Prostate gland (tissue), 2 donors: ENCODE results near the gene ZCCHC8. TPM values are rescaled to one million over a fixed set of nuclear protein-coding genes. Genes with fewer than 3 reads are reported as not detected.

Experiments
- DNase-seq: peaks from one replicate; pipeline ENCODE4 v3.0.0-alpha.2; 2019; ENCODE audit warnings: low spot score
- H3K27ac ChIP-seq, 2 donors: fragments of 200-600 bp; sonication (generic); 2 replicates each; pipeline ENCODE4 v1.5.1; 2017 to 2019
- H3K27me3 ChIP-seq: fragments of 200-600 bp; sonication (generic); replicated peaks from 2 replicates; pipeline ENCODE4 v1.5.1; 2019; ENCODE audit not compliant: insufficient read depth
- H3K36me3 ChIP-seq, 2 donors: fragments of 200-600 bp; sonication (generic); 1 replicate in 1 of 2; 2 replicates in 1 of 2; pipeline versions ENCODE4 v1.5.1 to v1.8.1; 2017 to 2019
- H3K4me1 ChIP-seq: fragments of 200-600 bp; sonication (generic); replicated peaks from 2 replicates; pipeline ENCODE4 v1.5.1; 2019
- H3K4me3 ChIP-seq, 2 donors: fragments of 200-600 bp; sonication (generic); 2 replicates each; pipeline ENCODE4 v1.5.1; 2017 to 2019
- H3K9me3 ChIP-seq: fragments of 200-600 bp; sonication (generic); 2 replicates; pipeline ENCODE4 v1.5.1; 2017
- POLR2A ChIP-seq: fragments of 450-650 bp; IDR thresholded peaks from one replicate; pipeline ENCODE4 v1.6.1; 2016; ENCODE audit warnings: antibody characterized with exemption, mild to moderate bottlenecking
- POLR2AphosphoS5 ChIP-seq: sonication (generic); formaldehyde crosslinking; IDR thresholded peaks from one replicate; pipeline ENCODE4 v1.6.1; 2017; ENCODE audit warnings: antibody characterized with exemption
- WGBS: methylation state at CpG from one replicate; pipeline ENCODE4 v1.1.5; 2018; 5-methylcytosine and 5-hydroxymethylcytosine counted together
- intact Hi-C: fragments of 100-400 bp; cut with DNase I; formaldehyde crosslinking; loops from one replicate; pipeline ENCODE4 v1.14.2; 2022
- total RNA-seq, 2 donors: library from RNA; depleted of rRNA; stranded (reverse); fragments of >200 nt; gene quantifications; one replicate each; pipeline ENCODE4 v1.1.0, GENCODE V29; 2016
- TF ChIP-seq, protein P1 (sequence below), 4 experiments: fragments of 200-600 bp in 2 of 4; fragments of 450-650 bp in 2 of 4; sonication (generic) in 2 of 4; IDR thresholded peaks; 1 replicate in 3 of 4; 2 replicates in 1 of 4; pipeline ENCODE4 v1.5.1; 2016 to 2019; ENCODE audit warnings: antibody characterized with exemption in 4 of 4, mild to moderate bottlenecking in 2 of 4, moderate library complexity in 2 of 4

The ZCCHC8 gene
- total RNA-seq, 2 donors from 2014 or later, result 17.3 to 20.1 TPM

DNA sequence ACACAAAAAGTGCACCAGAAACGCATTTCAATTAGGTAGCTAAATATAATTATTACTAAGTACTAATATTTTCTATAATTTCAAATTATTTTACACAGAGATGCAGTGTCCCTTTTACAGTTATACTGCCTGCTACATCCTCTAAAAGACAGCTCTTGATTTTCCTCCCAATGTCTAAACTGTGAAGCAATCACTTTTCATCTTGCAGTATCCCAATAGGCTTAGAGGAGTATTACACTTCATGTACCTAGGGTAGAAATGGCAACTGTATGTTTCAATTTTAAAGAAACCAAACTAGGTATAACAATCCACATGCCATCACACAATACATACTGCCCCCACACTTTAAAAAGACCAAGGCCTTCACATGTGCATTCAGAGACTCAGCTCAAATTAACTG, 18.7 kb upstream of the ZCCHC8 start:
- H3K4me3 ChIP-seq, result no peak overlapping the region
- no peaks in the 10 kb centered on the region for H3K27me3 ChIP-seq
- H3K36me3 ChIP-seq, result peaks cover 27 to 29% of the 10 kb centered on the region in 2 donors
- intact Hi-C loops, result loop anchor here (10.0 kb wide), 1 partner anchor 255 kb away; the partner anchor contains the start of gene VPS33A
- no peak for DNase-seq
- no peak overlapping the region for H3K27ac ChIP-seq
- H3K4me1 ChIP-seq, result no peaks in the 10 kb centered on the region
- no peaks in the 10 kb centered on the region for H3K9me3 ChIP-seq
- TF ChIP-seq POLR2AphosphoS5 (no peak), POLR2A (no peak)
- TF ChIP-seq, protein P1, sequence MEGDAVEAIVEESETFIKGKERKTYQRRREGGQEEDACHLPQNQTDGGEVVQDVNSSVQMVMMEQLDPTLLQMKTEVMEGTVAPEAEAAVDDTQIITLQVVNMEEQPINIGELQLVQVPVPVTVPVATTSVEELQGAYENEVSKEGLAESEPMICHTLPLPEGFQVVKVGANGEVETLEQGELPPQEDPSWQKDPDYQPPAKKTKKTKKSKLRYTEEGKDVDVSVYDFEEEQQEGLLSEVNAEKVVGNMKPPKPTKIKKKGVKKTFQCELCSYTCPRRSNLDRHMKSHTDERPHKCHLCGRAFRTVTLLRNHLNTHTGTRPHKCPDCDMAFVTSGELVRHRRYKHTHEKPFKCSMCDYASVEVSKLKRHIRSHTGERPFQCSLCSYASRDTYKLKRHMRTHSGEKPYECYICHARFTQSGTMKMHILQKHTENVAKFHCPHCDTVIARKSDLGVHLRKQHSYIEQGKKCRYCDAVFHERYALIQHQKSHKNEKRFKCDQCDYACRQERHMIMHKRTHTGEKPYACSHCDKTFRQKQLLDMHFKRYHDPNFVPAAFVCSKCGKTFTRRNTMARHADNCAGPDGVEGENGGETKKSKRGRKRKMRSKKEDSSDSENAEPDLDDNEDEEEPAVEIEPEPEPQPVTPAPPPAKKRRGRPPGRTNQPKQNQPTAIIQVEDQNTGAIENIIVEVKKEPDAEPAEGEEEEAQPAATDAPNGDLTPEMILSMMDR (IDR thresholded peaks at IDR 0.05), result no peak
- WGBS, result 87% methylated on average over 1 of the region's 1 CpG

GRCh38 chr12:122518908-122519307, 18.2 kb upstream of the ZCCHC8 start:
- 100% methylated on average over 1 of the region's 1 CpG for WGBS
- Histone ChIP-seq H3K4me3 (no peak overlapping the region), H3K27ac (no peak overlapping the region), H3K4me1 (no peaks in the 10 kb centered on the region), H3K36me3 (peaks cover 27 to 29% of the 10 kb centered on the region in 2 donors), H3K9me3 (no peaks in the 10 kb centered on the region), H3K27me3 (no peaks in the 10 kb centered on the region)
- TF ChIP-seq POLR2A (no peak), POLR2AphosphoS5 (no peak)
- TF ChIP-seq, protein P1 (IDR thresholded peaks at IDR 0.05), result no peak
- no peak for DNase-seq
- intact Hi-C loops, result loop anchor here (10.0 kb wide), 1 partner anchor 254 kb away; the partner anchor contains the start of gene VPS33A

DNA sequence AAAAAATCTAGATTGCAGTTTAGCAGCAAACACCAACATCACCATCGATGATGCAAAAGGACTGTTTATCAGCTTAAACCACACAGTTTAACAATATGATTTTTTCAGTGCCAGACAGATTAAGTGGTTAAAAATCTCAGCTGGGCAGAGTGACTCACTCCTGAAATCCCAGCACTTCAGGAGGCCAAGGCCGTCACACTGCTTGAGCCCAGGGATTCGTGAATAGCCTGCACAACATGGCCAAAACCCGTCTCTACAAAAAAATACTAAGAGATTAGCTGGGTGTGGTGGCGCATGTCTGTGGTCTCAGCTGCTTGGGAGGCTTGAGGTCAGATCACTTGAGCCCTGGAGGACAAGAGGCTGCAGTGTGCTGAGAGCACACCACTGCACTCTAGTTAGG, 17.1 kb upstream of the ZCCHC8 start:
- WGBS, result 87% methylated on average over 5 of the region's 5 CpGs
- peaks cover 27 to 33% of the 10 kb centered on the region in 2 donors for H3K36me3 ChIP-seq
- DNase-seq, result no peak
- intact Hi-C loops, result loop anchor here (10.0 kb wide), 1 partner anchor 253 kb away; the partner anchor contains the start of gene VPS33A
- no peaks in the 10 kb centered on the region for H3K27me3 ChIP-seq
- H3K9me3 ChIP-seq, result no peaks in the 10 kb centered on the region
- no peak for TF ChIP-seq POLR2A
- TF ChIP-seq, protein P1 (IDR thresholded peaks at IDR 0.05), result no peak
- TF ChIP-seq POLR2AphosphoS5, result no peak
- no peaks in the 10 kb centered on the region for H3K4me1 ChIP-seq
- no peak overlapping the region for H3K27ac ChIP-seq
- no peak overlapping the region for H3K4me3 ChIP-seq

DNA sequence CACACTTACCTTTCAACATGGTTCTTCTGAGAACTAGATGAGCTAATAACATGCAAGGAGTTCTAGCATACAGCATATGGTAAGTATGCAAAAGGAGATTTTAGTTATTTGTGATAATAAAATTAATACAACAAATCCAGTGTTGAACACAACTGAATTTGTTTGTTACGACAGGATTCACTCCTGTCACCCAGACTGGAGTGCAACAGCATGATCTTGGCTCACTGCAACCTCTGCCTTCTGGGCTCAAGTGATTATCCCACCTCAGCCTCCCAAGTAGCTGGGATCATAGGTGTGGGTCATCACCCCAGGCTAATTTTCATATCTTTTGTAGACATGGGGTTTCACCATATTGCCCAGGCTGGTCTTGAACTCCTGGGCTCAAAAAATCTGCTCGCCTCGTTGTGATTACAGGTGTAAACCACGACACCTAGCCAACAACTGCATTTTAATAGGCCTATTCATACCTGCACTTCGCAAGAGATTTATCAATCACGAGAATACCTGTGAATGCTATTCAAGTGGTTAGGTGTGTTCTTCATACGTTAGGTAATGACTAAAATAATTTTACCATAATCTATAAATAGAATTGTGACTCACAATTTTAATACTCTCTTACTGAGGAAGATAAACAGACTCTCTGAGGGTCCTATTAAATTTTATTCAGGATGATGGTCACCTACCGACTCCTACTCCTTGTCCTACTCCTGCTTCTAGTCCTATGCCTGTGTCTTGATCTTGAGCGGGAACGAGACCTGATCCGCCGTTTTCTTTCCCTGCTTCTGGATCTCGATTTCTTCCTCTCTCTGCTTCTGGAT, 16.0 kb upstream of the ZCCHC8 start:
- 91% methylated on average over 13 of the region's 13 CpGs for WGBS
- intact Hi-C loops, result loop anchor here (10.0 kb wide), 1 partner anchor 252 kb away; the partner anchor contains the start of gene VPS33A
- peaks cover 35 to 36% of the 10 kb centered on the region in 2 donors for H3K36me3 ChIP-seq
- H3K4me3 ChIP-seq, result no peak overlapping the region
- no peak for TF ChIP-seq POLR2A
- no peak for TF ChIP-seq POLR2AphosphoS5
- TF ChIP-seq, protein P1 (IDR thresholded peaks at IDR 0.05), result no peak
- H3K4me1 ChIP-seq, result no peaks in the 10 kb centered on the region
- no peaks in the 10 kb centered on the region for H3K9me3 ChIP-seq
- H3K27me3 ChIP-seq, result no peaks in the 10 kb centered on the region
- DNase-seq, result no peak
- no peak overlapping the region for H3K27ac ChIP-seq
